ENCODE data around the gene RNF11.

The RNF11 gene

DNA sequence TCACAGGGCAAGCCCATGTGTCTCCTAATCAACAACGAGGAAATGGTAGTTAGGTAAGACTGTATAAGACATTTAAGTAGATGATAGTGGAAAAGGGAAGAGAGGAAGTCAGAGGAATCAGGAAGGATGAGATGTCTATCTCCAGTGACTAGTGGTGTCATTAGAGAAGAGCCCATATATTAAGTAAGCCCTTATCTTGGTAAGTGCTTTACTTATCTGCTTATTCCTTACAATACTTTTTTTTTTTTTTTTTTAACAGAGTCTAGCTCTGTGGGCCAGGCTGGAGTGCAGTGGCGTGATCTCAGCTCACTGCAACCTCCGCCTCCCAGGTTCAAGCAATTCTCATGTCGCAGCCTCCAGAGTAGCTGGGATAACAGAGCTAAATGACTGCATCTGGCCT lies 29.5 kb downstream of the RNF11 start:
- DNase-seq (ENCODE audit: low spot score): no peak

DNA sequence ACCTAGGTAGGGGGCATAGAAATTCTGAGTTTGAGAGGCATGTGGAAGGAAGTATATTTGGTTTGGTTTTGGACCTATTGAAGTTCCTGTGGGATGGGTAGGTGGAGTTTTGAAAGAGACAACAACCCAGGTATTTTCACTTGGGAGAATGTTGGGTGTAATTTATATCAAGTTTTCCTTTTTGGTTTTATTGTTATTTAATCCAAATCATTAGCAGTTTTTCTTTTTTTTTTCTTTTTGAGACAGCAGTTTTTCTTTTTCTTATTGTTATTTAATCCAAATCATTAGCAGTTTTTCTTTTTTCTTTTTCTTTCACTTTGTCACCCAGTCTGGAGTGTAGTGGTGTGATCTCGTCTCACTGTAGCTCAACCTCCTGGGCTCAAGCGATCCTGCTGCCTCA lies 30.1 kb downstream of the RNF11 start:
- no peak for DNase-seq (ENCODE audit: low spot score)

DNA sequence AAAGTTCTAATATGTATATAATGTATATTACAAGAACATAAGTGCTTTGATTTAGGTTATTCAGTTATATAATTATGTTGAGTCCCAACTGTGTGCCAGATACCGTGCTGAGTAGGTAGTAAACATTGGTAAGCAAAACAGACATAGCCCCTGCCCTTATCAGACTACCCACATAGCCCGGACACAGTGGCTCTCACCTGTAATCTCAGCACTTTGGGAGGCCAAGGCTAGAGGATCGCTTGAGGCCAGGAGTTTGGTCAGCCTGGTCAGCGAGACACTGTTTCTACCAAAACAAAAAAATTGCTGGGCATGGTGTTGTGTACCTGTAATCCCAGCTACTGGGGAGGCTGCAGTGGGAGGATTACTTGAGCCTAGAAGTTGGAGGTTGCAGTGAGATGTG lies 30.7 kb downstream of the RNF11 start:
- DNase-seq (ENCODE audit: low spot score): no peak

DNA sequence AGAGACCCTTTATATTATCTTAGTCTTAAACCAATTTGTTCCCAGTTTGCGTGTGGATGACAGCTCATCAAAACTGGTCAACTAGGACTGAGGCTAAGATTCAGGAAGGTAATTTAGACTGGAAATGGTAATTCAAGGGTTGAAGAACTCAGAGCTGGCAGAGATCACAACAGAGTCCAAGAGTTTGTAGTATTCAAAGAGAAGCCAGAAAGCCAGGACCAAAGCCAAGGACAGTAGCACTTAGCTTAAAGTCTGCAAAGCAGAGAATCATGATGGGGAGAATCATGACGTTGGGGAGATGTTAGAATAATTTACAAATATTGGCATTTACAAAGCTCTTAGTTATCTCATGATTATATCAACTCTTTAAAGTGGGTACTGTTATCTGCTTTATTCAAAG lies 32.6 kb downstream of the RNF11 start:
- DNase-seq (ENCODE audit: low spot score): no peak

DNA sequence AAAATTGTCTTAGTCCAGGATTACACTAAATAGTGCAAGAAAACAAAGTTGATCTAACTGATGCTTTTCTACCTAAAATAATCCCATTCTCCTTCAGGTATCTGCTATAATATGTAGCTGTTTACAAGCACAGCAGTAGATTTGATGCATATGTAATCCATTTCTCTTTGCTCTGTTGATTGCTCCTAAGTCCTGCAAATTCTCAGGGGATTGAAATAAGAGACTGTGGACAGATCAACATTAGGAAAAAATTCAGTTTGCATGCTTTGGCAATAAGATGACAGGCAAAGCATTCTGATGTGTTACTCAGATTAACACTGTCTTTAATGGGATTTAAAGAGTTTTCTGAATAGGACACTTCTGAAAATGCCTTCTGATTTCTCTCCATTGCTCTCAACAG lies 34.7 kb downstream of the RNF11 start:
- DNase-seq (ENCODE audit: low spot score): no peak

DNA sequence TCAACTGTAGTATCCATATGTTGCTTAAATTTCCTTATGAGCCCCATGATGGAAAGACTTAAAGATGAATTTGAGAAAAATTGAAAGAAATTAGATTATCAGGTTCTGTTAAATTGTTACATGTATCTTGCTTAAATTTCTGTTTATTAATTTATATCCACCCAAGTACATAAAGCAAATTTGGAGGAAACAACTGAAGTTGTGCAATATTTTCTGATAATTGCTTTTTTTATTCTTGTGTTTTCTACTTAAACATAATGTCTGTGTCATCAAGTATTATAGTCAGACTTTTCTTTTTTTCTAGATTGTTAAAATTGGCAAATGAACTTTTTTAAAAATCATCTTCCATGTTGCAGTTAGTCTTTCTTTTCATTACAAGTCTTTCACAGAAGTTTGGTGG lies 36.8 kb downstream of the RNF11 start:
- no peak for DNase-seq (ENCODE audit: low spot score)

DNA sequence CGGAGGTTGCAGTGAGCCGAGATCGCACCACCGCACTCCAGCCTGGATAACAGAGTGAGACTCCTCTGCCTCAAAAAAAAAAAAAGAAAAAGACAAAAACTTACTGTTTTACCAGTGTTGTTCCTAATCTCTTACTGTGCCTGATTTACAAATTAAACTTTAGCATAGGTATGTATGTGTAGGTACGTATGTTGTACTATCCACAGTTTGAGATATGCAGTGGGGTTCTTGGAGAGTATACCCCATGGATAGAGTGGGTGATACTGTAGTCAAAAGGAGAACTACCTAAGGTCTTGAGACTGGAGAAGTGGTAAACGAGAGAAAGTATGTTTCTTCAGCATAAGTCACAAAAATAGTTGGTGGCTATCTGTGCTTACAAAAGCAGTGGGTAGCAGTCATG lies 38.6 kb downstream of the RNF11 start:
- no peak for DNase-seq (ENCODE audit: low spot score)

DNA sequence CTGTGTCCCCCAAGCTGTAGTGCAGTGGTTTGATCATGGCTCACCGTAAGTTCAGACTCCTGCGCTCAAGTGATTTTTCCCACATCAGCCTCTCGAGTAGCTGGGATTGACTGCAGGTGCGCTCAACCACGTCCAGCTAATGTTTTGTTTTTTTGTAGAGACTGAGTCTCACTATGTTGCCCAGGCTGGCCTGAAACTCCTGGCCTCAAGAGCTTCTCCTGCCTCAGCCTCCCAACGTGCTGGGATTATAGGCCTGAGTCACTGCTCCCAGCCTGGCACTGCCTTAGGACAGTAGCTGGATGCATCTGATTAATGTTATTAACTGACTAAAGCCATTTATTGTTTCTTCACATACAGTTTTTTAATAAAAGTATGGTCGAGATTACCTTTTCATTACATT lies 40.2 kb downstream of the RNF11 start:
- no peak for DNase-seq (ENCODE audit: low spot score)

DNA sequence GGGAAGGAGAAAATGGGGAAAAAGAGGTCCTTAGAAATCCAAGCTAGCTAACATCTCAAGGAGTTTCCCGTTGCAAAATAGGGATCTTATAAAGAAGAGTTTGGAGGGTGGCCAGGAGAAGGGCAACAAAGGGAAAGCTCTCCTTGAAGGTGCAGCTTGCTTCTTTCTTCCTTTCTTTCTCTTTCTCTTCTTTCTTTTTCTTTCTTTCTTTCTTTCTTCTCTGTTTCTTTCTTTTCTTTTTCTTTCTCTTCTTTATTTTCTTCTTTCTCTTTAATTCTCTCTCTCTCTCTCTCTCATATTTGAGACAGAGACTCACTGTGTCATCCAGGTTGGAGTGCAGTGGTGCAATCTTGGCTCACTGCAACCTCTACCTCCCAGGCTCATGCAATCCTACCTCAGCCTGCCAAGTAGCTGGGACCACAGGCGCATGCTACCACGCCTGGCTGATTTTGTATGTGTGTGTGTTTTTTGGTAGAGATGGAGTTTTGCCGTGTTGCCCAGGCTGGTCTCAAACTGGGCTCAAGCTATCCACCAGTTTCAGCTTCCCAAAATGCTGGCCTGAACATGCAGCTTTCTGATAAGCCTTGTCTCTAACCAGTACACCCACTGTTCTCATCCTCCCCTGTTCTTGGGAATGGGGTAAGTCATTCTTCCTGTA lies 44.4 kb downstream of the RNF11 start:
- DNase-seq (ENCODE audit: low spot score): no peak

DNA sequence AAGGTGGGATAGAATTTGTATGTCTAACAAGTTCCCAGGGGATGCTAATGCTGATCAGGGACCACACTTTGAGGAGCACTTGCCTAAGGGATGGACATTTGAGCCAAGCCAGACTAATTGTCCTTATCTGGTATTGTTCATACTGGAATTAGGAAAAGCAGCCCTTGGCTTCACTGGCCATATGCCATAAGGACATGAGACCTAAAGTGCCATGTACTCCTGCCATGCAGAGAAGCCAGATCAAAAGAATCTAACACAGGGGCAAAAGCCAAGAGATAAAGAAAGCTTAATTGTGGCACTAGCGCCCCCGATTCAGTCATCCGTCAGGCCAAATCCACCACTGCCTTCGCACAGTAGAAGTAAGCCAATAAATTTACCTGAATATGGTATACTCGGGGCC lies 45.7 kb downstream of the RNF11 start:
- no peak for DNase-seq (ENCODE audit: low spot score)

DNA sequence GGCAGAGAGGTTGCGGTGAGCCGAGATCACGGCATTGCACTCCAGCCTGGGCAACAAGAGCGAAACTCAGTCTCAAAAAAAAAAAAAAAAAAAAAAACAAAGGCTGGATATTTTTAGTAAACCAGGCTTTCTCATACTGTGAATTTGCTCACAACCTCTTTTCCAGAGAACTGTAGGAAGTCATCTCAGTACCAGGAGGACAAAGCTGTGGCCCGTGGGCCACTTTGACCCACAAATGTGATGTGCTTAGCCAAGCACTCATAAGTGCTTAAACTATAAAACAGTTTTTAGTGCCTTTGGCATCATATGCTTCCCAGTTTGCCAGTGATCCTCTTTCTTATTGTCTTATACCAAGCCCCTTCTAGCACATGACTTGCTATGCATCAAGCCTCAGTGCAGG lies 46.5 kb downstream of the RNF11 start:
- no peak for DNase-seq (ENCODE audit: low spot score)

DNA sequence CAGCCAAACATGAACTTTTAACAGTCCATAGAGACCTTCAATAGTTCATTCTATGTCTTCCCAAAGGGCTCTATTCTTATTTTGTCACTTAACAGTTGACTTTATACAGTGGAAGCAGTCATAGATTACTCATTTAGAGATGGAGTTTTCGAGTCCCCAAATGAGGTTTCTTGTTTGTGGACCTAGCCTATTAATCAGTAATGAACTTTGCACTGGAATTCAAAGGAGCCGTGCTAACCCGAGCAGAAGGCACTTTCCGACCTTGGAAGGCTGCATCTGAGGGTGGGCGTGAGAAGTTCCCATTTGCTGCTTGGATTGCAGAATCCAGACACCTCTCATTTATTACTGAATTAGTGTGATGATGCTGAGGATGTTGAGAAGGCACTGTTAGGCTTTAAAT lies 47.9 kb downstream of the RNF11 start:
- DNase-seq (ENCODE audit: low spot score): no peak

DNA sequence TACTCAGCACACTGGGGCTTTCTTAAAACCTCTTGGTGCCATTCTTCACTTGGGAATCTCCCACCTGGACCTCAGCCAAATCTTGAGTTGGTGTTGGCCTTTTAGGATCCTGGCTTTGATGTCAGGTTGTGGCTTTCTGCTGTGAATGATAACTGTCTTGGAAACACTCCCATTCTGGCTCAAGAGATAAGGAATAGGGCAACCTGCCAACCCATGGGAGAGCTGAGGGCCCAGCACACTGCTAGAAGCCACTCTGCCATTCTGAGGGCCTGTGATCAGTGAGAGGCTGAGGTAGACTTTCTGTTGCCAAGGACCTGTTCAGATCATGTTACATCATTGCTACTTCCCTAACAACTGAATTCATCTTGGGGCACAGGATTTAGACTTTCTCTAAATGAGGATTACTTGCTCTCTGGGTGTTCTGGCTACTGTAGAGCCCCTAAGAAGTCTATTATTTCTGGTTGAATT lies 48.4 kb downstream of the RNF11 start:
- no peak for DNase-seq (ENCODE audit: low spot score)

DNA sequence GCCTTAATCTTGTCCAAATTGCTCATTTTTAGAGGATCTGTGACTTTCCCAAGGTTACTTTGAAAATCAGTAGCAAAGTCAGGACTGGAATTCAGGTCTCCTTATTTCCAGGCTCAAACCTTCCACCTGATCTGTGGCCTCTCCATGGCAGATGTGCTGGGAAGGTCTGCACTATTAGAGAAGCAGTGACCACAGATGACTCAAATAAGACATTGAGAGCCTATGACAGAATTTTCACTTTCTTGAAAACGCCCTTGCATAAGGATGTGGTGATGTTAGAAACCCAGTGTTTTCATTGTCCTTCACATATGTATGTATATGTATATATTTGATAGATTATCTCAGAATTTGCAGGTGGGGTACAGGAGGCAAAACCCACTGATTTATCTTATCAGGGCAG lies 49.0 kb downstream of the RNF11 start:
- DNase-seq (ENCODE audit: low spot score): no peak

DNA sequence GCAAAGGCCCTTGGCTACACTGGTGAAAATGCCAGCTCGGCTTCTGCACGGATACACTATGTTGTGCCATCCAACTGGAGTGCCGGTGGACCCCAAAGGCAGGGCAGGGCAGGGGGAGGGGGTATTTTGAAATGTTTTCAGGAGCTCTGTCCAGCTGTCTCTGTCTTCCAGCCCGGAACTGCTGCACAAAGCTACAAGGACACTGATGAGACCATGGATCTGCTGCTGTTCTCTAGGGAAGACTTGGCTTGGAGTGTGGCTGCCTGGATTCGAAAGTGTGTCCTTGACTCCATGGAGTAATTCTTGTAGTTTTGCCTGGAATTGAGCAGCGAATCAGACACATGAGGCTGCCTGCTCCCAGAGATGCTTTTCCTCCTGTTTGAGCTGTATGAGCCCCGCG lies 51.9 kb downstream of the RNF11 start:
- no peak for DNase-seq (ENCODE audit: low spot score)

DNA sequence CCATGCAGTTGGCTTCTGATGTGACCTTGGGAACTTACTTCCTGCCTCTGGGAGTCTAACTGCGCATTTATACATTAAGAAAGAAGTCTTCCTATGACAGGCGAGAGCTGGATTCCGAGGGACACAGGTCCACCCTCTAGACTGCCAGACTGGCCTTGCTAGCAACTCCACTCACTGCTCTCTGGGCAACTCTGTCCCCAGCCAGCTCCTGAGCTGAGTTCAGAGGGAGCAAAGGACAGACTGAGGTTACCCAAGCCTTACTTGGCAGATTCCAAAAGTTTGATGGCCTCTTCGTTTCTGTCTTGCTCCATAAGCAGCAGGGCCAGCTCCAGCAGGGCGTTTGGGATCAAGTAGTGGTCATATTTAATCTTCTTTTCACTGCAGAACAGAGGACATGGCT lies 52.5 kb downstream of the RNF11 start:
- DNase-seq (ENCODE audit: low spot score): no peak

DNA sequence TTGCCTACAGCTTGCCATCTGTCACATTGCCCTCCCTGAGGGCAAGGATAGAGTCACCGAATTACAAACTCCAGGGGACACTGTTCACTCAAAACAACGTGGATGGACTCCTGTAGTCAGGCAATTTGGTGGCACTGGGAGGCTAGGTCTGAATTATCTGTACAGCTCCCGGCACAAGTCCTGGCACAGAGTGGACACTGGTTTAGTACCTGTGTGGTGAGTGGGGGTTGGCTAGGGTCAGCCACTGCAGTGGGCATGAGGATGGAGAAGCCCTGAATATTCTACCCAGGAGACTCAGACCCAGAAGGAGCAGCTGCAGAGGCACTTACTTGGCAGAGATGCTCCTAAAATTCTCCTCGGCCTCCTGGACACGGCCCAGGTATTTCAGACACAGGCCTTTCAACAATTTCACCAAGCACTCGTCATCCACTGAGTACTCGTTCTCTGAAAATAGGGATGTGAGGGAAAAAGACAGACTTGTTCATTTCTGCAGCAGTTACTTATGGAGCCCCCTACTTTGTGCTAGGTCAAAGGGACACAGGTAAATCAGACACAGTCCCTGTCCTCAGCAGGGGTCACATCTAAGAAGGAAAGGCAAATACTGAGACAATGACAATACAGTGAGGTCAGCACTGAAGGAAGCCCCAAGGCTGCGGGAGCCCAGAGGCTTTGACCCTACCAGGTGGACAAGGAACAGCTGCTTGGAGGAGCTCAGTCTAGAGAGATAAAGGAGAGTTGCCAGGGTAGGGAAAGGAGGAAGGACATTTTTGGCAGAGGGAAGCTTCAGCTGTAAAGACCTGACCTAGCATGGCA lies 53.8 kb downstream of the RNF11 start:
- no peak for DNase-seq (ENCODE audit: low spot score)

DNA sequence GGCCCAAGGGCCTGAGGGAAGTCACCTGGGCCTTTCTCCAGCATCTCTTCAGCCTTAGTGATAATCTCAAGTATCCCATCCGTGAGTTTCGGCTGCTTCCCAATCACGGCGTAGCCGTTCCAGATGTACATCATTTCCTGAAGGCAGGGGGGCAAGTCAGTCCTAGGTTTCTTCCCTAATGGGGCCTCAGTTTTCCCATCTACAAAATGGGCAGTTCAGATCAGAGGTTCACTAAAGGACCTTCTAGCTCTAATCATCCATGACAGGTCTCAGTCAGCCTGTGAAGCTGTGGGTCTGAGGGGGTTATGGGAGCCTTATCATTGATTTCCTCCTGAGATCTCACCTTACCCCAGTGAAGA lies 54.4 kb downstream of the RNF11 start:
- no peak for DNase-seq (ENCODE audit: low spot score)

DNA sequence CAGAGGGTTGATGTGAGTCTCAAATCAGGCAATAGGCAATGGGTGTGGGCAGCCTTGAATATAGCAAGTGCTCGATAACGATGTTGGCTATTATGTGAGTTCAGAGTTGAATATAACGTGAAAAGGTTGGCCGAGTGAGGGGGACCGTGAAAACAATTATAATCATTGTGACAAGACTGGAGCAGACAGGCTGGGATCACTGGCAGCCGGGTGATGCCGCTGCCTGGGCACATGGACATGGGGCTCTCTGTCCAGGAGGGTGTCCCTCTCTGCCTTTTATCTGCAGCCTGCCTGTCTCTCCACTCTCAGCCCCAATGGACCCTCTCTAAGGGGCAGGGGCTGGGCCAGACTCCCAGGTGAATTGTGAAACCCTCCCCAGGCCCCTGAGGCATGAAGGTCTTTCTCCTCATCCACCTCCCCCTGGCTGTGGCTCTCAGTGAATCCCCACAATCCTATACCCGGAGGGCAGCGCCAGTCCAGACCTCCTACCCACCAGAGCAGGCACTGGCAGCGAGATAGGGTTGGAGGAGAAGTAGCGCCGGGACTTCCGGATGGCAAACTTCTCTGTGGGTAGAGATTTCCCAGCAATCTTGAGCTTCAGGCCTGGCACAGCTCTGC lies 57.9 kb downstream of the RNF11 start:
- no peak for DNase-seq (ENCODE audit: low spot score)

DNA sequence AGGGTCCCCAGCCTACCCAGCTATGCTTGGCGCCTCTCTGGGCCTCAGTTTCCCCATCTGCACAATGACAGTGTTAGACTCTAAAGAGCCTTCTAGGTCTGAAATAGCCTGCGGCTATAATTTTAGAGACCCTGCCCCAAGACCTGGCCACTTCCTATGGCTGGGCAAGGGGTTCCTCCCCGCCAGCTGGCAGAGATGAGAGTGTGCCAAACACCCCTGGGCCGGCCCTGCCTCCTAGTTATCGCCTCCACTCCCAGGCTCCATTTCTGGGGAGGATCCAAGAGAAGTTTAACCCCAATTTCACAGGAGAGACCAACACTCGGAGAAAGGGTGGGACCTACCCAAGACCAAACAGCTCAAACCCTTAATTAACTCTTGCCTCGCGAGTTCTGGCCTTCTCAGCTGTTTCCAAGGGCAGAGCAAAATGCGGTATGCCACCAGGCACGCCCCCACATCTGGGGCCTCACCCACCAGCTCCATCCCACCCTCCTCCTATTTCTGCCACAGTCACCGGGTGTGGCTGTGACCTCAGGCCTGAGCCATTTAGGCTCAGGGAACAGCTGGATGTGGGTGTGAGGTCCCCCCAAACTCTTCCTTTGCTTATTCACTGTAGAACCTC lies 58.6 kb downstream of the RNF11 start:
- DNase-seq (ENCODE audit: low spot score): no peak

DNA sequence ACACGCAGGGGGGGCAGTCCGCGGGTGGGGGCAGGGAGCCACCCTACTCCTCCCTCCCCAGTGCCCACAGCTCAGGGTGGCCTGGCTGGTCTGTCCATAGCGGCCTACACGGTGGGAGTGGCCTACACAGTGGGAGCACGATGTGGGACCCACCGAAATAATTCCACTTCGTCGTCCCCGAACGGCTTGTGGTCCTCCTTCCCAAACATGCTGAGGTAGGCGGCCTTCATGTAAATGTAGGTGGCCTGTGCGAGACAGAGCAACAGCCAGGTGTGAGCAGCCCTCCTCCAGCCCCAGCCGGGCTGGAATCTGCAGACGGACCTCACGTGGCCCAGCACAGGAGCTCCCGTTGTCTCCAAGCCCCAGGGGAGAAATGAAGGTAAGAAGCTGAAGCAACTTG lies 59.9 kb downstream of the RNF11 start:
- DNase-seq (ENCODE audit: low spot score): no peak

DNA sequence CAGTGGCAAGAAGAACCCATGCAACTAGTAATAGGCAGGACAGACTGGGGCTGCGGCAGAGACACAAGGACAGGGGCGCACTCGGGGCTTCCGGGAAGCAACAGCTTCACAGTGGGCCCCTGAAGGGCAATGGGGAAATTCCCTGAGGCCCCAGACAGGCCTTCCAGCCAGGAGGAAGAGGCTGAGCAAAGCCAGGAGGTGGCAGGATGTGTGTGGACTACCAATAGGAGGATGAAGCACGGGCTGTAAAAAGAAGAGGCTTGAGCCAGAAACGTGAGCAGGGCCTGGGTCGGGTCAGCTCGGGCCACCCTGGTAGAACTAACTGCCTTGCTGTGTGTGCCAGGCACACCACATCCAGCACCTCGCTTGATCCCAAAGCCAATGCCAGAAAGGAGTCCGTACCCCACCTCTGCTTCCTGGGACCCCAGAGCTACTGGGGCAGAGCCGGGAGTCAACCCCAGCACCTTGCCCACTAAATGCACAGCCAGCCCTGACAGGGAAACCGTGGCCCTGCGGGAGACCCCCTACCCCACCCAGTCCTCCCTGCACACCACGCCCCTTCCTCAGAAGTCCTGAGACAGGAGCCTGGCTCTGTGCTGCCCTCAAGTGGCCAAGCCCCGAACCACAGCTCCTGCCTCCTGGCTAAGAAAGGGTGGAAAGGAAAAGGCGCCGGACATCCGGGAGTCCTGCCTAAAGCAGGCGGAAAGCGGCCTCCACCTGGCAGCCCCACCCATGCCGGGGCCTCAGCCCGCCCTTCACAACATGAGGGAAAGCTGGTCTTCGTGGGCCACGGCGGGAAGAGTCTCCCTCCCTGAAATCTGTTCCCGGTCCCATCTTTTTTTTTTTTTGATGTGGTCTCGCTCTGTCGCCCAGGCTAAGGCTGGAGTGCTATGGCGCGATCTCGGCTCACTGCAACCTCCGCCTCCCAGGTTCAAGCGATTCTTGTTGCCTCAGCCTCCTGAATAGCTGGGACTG lies 60.6 kb downstream of the RNF11 start:
- peak; percentile 70 for DNase-seq (ENCODE audit: low spot score)
